GDM1 (cell line): ENCODE results near the gene IL1RAPL2.
"Not testable (repeated sequence)": the region's sequence is repeated elsewhere in the genome, so short reads cannot be mapped to it uniquely, and the experiment has no call there.

Source experiments
- DNase-seq: peaks from one replicate; lab custom pipeline; 2025; lab: John Stamatoyannopoulos, UW

The IL1RAPL2 gene

DNA sequence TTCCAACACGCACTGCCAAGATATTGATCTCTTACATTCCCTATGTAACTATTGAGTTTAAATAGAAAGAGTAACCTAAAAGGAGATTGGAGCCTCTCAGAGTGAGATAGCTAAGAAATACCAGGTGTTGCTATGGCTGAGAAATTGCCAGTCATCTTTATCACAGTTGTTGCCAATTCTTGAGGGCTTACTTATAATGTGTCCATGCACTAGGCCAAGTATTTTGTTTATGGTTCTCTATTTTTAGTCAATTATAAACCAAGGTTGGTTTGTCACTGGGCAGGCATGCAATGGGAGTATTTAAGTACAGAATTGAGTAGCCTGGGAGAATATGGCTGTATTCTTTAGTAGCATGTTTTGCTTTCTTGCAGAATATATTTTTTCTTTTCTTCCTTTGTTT, 452.9 kb downstream of the IL1RAPL2 start:
- no peak for DNase-seq

DNA sequence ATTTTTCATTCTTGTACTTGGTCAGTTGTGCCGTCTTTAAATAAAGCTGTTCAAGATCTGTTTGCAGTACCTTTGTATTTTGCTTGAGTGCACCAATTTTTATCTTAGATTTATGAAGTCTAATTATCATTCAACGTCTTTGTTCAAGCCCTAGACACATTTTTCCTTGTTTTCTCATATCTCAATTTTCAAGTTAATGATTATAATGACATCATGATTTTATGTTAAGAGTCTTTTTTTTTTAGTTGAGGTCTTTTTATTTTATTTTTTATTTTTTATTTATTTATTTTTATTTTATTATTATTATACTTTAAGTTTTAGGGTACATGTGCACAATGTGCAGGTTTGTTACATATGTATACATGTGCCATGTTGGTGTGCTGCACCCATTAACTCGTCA, 463.0 kb downstream of the IL1RAPL2 start:
- DNase-seq = not testable (repeated sequence)

DNA sequence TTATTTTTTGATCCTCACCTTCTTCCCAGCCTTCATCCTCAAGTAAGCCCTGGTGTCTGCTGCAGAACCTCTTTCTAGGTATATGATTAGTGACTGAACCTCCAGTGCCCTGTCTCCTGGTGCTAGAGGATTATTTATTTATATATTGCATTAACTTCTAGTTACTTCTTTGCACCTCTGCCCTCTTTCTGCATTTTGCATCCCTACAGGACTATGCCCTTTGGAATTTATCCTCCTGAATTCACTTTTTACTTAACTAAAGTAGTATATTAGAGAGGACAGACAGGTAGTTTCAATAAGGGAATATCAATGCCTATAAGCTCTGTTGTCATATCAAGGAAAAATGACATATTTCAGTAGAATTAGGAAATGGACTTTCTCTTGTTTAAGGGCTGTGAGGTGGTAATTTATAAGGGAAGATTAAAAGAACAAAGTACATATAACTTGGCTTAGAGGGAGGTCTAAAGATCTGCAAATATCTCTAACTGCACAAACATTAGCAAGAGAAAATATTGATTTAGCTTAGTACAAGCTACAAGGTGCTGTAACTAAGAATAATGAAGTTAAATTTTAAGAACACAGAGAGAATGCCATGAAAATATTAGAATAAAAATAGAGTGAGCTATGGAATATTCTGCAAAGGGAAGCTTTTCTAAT, 472.8 kb downstream of the IL1RAPL2 start:
- DNase-seq = no peak

DNA sequence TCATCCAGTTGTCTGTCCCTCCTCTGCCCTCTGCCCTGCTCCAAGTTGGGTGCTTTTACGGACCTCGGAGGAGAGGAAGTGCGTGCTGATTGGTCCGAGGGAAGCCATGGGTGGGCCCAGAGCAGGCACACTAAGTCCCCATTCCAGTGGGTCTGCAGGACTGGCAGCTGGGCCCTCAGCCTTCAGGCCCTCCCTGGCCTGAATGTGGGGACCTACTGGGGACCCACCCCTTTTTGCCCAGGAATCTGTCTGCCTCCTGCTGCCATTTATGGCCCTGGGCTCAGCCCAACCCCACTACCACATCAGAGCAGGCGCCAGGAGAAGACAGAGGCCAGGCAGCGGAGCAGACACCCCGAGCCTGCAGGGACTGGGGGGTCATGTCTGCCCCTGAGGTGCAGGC, 484.9 kb downstream of the IL1RAPL2 start:
- no peak for DNase-seq

DNA sequence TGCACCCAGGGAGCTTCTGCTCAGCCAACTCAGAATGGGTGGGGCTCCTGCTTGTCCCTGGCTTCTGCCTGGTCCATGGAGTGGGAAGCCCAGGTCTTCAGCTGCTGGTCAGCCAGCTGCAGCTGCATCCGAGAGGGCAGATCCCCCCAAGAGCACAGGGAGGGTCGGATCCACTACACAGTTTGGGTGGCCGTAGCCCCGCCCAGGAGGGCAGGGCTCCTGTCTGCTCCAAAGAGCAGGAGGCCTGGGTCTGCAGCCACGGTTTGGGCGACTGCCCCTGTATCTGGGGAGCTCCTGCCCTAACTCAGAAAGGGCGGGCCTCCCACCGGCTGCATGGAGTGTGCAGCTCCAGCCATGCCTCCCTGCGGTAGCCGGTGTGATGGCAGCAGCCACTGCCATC, 485.4 kb downstream of the IL1RAPL2 start:
- no peak for DNase-seq

DNA sequence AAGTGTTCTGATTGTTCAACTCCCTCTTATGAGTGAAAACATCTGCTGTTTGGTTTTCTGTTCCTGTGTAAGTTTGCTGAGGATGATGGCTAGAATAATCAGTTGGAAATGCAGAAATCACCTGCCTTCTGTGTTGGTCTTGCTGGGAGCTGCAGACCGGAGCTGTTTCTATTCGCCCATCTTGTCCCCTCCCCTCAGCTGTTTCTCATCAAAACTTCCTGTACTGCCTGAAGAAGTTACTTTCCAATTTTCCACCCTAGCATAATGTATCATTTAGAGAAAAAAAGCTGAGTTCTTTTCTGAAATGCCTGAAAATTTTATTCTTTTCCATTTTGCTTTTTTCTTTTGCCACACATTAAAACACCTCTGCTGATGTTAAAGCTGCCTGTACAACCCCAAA, 486.9 kb downstream of the IL1RAPL2 start:
- no peak for DNase-seq

DNA sequence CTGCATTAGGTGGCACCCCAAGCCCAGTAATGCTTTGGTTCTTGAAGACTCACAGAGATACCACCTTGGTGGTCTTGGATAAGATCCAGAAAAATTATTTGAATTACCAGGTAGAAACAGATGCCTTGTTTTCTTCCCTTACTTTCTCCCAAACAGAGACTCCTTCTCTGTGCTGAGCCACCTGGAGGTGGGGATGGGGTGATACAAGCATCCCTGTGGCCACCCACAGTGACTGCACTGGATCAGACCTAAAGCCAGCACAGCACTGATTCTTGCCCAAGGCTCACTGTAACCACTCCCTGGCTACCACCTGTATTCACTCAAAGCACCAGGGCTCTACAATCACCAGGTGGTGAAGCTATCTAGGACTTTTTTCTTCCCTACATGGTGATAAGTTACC, 497.7 kb downstream of the IL1RAPL2 start:
- no peak for DNase-seq

DNA sequence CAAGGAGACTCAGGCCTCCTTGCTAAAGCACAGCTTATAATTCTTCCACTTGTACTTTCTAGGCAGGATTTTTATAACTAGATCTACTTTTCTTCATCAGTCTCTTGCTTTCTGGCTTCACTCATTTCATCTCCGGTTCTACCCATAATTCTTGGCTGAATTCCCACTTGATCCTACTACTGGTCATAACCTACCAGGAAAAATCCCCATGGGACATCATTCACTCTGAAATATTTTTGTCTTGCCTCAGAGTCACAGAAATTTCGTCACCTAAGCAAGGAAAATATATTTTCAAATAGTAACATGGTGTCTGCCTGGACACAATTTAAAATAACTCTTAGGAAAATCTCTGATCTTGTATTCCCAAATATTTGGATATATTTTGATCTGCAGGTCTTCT, 532.2 kb downstream of the IL1RAPL2 start:
- DNase-seq = no peak

DNA sequence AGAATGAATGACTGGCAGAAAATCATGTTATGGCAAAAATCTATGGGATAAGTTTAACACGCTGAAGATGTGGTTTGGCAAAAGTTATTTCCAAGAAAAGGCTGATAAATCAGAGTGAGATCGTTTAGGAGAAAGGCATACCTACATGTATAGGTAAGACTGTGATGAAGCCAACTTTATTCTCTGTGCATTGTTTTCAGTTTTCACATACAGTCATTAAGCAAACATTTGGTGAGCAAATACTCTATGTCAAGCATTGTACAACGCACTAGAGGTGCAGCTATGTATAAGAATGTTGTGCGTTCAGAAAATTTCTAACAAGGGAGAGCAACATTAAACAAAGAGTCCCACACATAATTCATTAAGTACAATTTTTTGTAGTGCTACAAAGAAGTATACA, 532.8 kb downstream of the IL1RAPL2 start:
- DNase-seq = no peak

DNA sequence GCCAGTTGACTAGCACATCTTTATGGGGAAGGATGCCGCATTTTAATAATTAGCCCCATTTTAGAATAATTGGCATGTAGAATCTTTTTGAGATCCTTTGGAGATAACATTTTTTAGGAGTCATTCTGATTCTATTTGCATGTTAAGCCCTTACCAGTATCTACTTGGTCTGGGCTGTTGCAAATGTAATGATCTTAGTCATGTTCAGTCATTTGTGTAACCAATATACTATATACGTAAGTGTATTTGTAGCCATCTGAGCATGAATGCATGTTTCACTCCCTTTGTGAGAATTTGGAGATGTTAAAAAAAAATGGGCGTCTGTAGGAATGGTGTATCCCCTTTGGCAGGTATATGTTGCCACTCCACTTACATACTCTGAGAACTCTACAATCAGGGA, 535.4 kb downstream of the IL1RAPL2 start:
- no peak for DNase-seq

DNA sequence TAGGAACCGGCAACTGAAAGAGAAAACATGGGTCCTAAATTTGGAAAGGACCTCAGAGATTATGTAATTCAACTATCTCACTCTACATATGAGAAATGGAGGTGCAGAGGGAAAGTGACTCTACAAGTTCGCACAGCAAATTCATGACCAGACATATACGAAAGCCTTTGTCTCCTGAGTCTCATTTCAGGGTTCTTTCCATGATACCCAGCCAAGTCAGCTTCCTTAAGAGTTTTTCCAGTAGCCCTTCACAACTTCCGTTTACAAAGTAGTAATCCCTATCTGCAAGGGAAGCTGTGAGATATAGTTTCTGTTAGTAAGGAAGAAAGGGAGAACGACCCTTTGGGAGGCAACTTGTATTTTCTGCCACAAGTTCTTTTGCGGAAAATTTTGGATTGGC, 543.9 kb downstream of the IL1RAPL2 start:
- no peak for DNase-seq

DNA sequence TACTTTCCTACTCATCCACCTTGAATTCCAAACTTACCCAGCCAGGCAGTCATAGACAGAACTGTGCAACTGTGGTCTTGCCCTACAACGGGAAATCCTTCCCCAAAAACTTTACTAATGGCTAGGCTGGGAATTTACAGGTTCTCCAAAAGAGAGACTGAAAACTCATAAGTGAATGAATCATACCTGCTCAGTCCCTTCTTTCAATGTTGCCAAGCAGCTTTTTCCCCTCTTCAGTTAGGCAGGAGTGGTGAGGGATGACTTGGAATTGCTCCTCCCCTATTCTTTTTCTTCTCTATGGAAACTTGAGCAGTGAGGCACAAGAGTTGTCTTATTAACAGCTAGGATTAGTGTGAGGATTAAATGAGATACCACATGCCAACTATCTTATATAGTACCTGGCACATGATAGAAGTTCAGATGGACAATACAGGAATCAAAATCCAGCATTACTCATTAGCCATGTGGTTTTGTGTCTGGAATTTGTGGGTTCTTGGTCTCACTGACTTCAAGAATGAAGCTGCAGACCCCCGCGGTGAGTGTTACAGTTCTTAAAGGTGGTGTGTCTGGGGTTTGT, 548.6 kb downstream of the IL1RAPL2 start:
- no peak for DNase-seq

DNA sequence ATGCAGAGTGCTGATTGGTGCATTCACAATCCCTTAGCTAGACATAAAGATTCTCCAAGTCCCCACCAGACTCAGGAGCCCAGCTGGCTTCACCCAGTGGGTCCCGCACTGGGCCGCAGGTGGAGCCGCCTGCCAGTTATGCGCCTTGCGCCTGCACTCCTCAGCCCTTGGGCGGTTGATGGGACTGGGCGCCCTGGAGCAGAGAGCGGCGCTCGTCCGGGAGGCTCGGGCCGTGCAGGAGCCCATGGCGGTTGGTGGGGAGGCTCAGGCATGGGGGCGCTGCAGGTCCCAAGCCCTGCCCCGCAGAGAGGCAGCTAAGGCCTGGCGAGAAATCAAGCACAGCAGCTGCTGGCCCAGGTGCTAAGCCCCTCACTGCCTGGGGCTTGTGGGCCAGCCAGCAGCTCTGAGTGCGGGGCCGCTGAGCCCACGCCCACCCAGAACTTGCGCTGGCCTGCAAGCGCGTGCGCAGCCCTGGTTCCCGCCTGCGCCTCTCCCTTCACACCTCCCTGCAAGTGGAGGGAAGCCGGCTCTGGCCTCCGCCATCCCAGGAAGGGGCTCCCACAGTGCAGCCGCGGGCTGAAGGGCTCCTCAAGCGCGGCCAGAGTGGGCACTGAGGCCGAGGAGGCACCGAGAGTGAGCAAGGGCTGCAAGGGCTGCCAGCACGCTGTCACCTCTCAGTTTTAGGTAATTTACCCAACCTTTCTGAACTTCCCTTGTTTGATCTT, 549.8 kb downstream of the IL1RAPL2 start:
- DNase-seq = not testable (repeated sequence)

DNA sequence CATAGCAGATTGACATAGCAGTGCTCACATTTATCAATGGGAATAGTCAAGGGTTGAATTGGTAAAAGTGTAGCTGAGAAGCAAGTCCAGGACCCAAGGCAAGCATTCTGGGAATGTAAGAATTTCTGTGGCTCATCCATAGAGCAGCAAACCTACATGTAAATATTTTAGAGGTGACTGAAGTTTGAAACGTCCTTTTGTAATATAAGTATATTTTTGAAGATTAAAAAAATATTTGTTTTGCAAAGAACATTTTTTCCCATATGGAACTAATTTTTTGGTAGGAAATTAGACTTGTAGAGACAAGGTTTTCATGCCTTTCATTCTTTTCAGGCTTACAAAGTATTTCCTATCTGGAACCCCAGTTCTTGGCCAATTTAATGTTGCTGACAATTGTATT, 550.5 kb downstream of the IL1RAPL2 start:
- DNase-seq = no peak

DNA sequence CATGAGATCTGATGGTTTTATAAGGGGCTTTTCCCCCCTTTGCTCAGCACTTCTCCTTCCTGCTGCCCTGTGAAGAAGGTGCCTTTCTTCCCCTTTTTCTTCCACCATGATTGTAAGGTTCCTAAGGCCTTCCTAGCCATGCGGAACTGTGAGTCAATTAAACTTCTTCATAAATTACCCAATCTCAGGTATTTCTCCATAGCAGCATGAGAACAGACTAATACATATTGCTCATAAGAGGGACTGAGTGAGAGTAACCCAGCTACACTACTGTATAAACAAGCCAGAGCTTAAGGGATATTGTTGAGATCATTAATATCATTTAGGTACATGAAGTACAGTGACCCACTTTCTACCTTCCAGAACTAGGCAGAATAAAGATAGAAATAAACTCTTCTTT, 551.6 kb downstream of the IL1RAPL2 start:
- DNase-seq = no peak

DNA sequence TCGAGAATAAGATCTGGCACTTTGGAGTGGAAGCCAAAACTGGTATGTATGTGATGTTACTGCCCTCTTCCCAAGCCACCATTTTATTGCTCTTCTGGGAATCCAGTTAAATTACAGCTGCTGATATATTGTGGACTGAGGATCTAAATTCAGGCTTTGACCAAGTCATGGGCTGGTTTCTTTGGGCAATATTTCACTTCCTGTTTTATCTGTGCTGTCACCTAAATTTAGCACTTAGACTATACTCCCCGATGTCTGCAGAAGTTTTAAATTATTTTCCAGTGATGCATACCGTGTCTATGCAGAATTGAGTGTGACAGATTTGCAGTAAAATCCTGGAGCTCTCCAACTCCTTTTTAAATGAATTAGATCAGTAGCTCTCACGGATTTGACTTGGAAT, 554.5 kb downstream of the IL1RAPL2 start:
- DNase-seq = no peak

DNA sequence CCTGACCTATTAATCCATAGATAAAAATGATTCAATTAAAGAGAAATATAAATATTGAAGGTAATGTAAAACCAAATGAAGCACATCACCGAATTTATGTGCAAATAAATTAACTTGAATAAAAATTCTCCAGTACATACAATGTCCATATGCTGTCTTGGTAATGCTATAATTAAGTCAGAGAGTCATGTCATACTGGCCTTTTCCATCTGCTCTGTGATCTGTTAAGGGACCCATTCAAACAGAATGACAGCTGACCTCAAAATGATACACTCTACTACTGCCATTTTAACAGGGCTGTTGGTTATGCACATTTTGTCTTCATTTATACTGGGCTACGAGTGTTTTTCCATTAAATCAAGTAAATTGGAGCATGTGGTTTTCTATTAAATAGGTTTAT, 555.2 kb downstream of the IL1RAPL2 start:
- no peak for DNase-seq

DNA sequence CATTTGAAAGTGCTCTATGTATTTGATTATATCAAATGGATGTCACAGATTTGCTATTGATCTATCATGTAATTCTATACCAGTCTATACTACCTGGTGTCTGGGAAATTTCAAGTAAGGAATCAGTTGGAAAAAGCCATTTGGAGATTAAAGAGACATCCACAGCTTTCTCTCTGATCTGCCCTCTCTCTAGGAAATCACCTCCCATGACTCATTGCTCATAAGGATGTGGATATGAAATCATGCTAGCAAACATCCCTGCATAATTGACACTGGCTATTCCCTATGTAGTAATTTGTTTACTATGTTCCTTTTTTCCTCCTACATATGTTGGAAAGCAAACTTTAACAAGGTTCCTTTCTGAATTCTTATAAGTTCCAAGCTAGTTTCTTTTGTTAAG, 560.2 kb downstream of the IL1RAPL2 start:
- DNase-seq = no peak

DNA sequence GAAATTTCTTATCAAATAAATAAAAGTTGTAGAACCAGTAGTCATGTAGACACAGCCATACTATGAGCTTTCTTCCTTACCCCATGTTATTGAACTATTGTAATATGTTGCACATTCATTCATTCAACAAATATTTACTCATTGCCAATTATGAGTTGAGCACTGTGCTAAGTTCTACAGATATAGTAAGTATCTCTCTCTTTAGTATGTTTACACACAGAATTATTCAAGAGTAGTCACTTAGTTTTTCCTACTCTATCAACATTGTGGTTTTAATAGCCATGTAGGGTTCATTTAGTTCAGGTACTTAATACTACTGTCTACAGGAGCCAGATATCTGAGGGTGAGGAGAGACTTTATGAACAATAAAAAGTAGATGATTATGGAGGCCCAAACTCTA, 568.3 kb downstream of the IL1RAPL2 start:
- DNase-seq = no peak

DNA sequence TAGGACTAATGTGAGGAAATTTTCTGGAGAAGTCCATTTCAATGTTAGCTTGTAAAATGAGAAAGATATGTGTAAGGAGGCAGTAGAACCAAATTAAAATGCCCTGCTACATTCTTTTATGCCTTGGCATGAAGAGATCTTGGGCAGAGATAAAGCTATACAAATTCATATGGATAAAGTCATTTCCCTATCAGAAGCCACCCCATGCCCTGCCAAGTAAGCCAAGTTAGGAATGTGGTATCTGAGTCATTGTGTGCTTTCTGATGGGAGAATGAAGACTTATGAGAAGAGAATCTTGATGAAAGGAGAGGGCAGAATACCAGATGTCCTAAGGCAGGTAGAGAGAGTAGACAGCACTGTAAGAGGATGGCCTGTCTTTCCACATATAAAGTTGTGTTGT, 570.8 kb downstream of the IL1RAPL2 start:
- DNase-seq = no peak

DNA sequence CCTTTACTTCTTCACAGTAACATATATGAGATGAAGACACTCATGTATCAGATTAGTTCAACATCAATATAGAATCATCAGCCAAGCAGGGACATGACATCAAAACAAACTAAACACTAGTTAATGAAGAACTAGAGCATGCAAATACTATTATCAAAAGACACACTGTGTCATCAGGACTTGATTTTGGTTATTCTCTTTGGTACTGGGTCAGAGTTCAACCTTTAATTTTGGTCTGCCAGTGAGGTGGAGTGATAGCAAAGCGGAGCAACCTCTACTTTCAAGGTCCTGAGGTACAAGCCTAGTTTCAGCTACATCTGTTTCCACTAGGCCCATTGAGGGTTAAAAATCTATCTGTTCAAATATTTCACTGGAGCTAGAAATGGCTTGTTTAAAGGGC, 584.0 kb downstream of the IL1RAPL2 start:
- no peak for DNase-seq

DNA sequence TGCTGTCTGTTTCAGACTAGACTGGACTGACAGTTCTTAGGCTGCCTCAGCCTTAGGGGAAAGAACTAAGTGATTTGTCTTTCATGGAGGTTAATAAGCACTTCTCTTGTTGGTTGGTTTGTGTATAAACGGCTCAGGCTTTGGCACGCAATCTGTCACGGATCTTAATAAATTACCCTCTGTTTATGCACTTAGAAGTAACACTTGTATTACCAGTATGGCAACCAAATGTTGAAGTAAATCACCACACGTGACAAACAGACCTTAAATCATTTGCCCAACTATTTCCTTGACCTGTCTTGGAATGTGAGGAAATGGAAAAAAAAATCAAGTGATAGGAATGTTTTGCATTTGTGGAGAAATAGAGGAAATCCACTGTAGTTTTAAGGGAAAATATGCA, 584.6 kb downstream of the IL1RAPL2 start:
- no peak for DNase-seq

DNA sequence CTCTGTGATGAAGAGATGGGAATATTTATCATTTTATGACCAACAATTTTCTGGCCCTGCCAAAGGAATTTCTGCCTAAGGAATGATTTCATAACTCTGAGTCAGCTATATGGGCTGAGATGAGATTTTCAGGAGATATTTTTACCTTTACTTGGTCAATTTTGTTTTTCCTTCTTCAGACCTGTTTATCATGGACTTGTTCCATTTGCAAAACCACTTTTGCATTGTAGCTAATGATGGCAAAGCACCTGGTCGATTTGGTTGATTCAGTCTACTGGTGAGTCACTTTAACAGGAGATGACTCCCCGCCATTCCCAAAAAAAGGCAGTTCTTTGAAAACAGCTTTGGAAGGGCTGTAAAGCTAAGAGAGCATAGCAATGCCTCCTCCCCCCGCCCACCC, 601.2 kb downstream of the IL1RAPL2 start:
- DNase-seq = no peak

DNA sequence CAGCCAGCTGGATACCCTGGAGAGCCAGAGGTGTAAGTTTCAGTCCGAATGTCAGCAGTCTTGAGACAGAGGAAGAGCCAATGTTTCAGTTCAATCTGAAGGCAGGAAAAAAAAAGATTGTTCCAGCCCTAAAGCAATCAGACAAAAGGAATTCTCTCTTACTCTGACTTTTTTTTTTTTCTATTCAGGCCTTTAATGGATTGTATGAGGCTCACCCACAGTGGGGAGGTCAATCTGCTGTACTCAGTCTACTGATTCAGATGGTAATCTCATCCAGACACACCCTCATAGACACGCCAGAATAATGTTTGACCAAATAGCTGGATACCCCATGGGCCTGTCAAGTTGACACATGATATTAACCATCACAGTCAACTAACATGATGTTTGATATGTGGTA, 602.6 kb downstream of the IL1RAPL2 start:
- no peak for DNase-seq
